HepG2 (cell line): ENCODE measurements around the gene RPL37. TPM values are rescaled to one million over a fixed set of nuclear protein-coding genes. Genes with fewer than 3 reads are reported as not detected.
"Not testable (repeated sequence)": the region's sequence is repeated elsewhere in the genome, so short reads cannot be mapped to it uniquely, and the experiment has no call there.

Experiments
- ATAC-seq: fragments of 200-7000 bp; cut with Tn5 transposase; 3 replicates; pipeline ENCODE4 v1.9.1; 2020; ENCODE audit warnings: mild to moderate bottlenecking, moderate library complexity
- BruUV-seq: library from RNA; stranded (reverse); fragments of 400-500 nt; replicated peaks from 2 replicates; lab custom pipeline; 2021; lab: Mats Ljungman, UMichigan
- CTCF ChIA-PET: fragments of 300-600 bp; formaldehyde crosslinking; extraction: SDS; loops from one replicate; lab custom pipeline; 2021; ENCODE audit warnings: low total read pairs, inconsistent platforms, low intra/inter-chr PET ratio; lab: Yijun Ruan, JAX
- POLR2A ChIA-PET: fragments of 350-600 bp; sonication (Branson Sonifier 250); formaldehyde crosslinking; loops from one replicate; lab custom pipeline; 2020; ENCODE audit warnings: antibody characterized with exemption, inconsistent platforms; lab: Yijun Ruan, JAX
- DNase-seq: peaks from one replicate; pipeline ENCODE4 v3.0.0-alpha.2; 2015; ENCODE audit warnings: low spot score
- FAIRE-seq: peaks from 3 replicates; lab custom pipeline; 2011; peaks lifted over from hg19 to GRCh38; lab: Jason Lieb, UNC
- H2AFZ ChIP-seq: one replicate; pipeline ENCODE4 v1.6.1; 2011; ENCODE audit warnings: low read length, inconsistent platforms
- H3K27ac ChIP-seq: fragments of 300-600 bp; 3 replicates; pipeline ENCODE4 v1.8.0; 2011; ENCODE audit warnings: mixed run types, mild to moderate bottlenecking, mixed read lengths, low read length, inconsistent platforms; ENCODE audit not compliant: insufficient read depth; ENCODE audit errors: extremely low read length
- H3K27me3 ChIP-seq, 2 experiments: fragments of 200-600 bp in 1 of 2; 2 replicates in 1 of 2; 3 replicates in 1 of 2; pipeline versions ENCODE4 v1.6.0 to v1.8.0; 2011; ENCODE audit warnings: low read length in 2 of 2, mild to moderate bottlenecking in 2 of 2, moderate library complexity in 2 of 2, inconsistent platforms in 1 of 2; ENCODE audit not compliant: insufficient read depth in 2 of 2, control insufficient read depth in 1 of 2
- H3K36me3 ChIP-seq, 2 experiments: fragments of 200-600 bp in 1 of 2; replicated peaks in 1 of 2; 2 replicates in 1 of 2; 3 replicates in 1 of 2; pipeline versions ENCODE4 v1.5.1 to v1.8.0; 2011; ENCODE audit warnings: low read length in 2 of 2, inconsistent platforms in 1 of 2; ENCODE audit not compliant: insufficient read depth in 2 of 2, control insufficient read depth in 1 of 2
- H3K4me1 ChIP-seq: 2 replicates; pipeline ENCODE4 v1.5.1; 2012; ENCODE audit warnings: low read length, inconsistent platforms; ENCODE audit not compliant: insufficient read depth
- H3K4me2 ChIP-seq: 2 replicates; pipeline ENCODE4 v1.6.0; 2011; ENCODE audit warnings: low read depth, low read length, inconsistent platforms
- H3K4me3 ChIP-seq, 3 experiments: fragments of 200-600 bp in 1 of 3; sonication (generic), shearing (Covaris generic) in 1 of 3; replicated peaks in 1 of 3; 2 replicates each; pipeline ENCODE4 v1.5.1; 2011 to 2016; ENCODE audit warnings: low read length in 3 of 3, inconsistent platforms in 2 of 3, low read depth in 2 of 3, mild to moderate bottlenecking in 2 of 3, control low read depth in 1 of 3, mixed read lengths in 1 of 3; ENCODE audit not compliant: insufficient read depth in 1 of 3
- H3K79me2 ChIP-seq: one replicate; pipeline ENCODE4 v1.6.1; 2011; ENCODE audit warnings: low read length, inconsistent platforms; ENCODE audit not compliant: insufficient read depth
- H3K9ac ChIP-seq: 2 replicates; pipeline ENCODE4 v1.6.0; 2011; ENCODE audit warnings: mild to moderate bottlenecking, low read depth, low read length, inconsistent platforms; ENCODE audit not compliant: insufficient read depth
- H3K9me3 ChIP-seq: 2 replicates; pipeline ENCODE4 v1.5.1; 2012; ENCODE audit warnings: mild to moderate bottlenecking, low read length
- H4K20me1 ChIP-seq: 2 replicates; pipeline ENCODE4 v1.6.0; 2011; ENCODE audit warnings: inconsistent platforms, mild to moderate bottlenecking, low read length, moderate library complexity; ENCODE audit not compliant: insufficient read depth
- CBX2 ChIP-seq, 2 experiments: fragments of 200-600 bp in 1 of 2; sonication (generic); formaldehyde crosslinking in 1 of 2; IDR thresholded peaks; 2 replicates each; pipeline versions ENCODE4 v1.7.0 to v1.8.1; 2018 to 2022; ENCODE audit warnings: low read depth in 2 of 2, low read length in 1 of 2, mild to moderate bottlenecking in 1 of 2, missing genetic modification reagents in 1 of 2
- CEBPB ChIP-seq: IDR thresholded peaks from 2 replicates; pipeline ENCODE4 v1.6.1; 2011; ENCODE audit warnings: low read depth, low read length, improper control_type of control experiment, borderline replicate concordance
- CTCF ChIP-seq: sonication (generic); formaldehyde crosslinking; IDR thresholded peaks from 2 replicates; pipeline ENCODE4 v1.5.0; 2020; ENCODE audit warnings: mild to moderate bottlenecking, missing genetic modification reagents, moderate library complexity
- FOSL2 ChIP-seq: sonication (generic); formaldehyde crosslinking; IDR thresholded peaks from 2 replicates; pipeline ENCODE4 v1.4.0; 2020; ENCODE audit warnings: missing genetic modification reagents
- GATAD2A ChIP-seq: IDR thresholded peaks from 2 replicates; pipeline ENCODE4 v1.6.1; 2016
- MLX ChIP-seq: IDR thresholded peaks from 2 replicates; pipeline ENCODE4 v1.6.1; 2016
- MYC ChIP-seq: sonication (generic); formaldehyde crosslinking; IDR thresholded peaks from 2 replicates; pipeline ENCODE4 v1.9.0; 2021; ENCODE audit warnings: missing genetic modification reagents, borderline replicate concordance
- RARA ChIP-seq: IDR thresholded peaks from 2 replicates; pipeline ENCODE4 v1.6.1; 2016; ENCODE audit warnings: missing genetic modification reagents, missing compliant biosample characterization
- SIN3B ChIP-seq: fragments of 150-350 bp; IDR thresholded peaks from 2 replicates; pipeline ENCODE4 v1.6.1; 2014; ENCODE audit warnings: low read length
- TEAD3 ChIP-seq: optimal IDR thresholded peaks from 2 replicates; pipeline ENCODE3; 2016; ENCODE audit warnings: borderline replicate concordance
- THAP11 ChIP-seq: IDR thresholded peaks from 2 replicates; pipeline ENCODE4 v1.6.1; 2016; ENCODE audit warnings: missing biosample characterization, missing genetic modification reagents
- ZMAT3 ChIP-seq: sonication (generic); formaldehyde crosslinking; conservative IDR thresholded peaks from 2 replicates; pipeline ENCODE4 v1.7.0; 2021; ENCODE audit warnings: missing genetic modification reagents
- ZNF782 ChIP-seq: sonication (generic); formaldehyde crosslinking; IDR thresholded peaks from 2 replicates; pipeline ENCODE4 v1.4.0; 2020; ENCODE audit warnings: missing genetic modification reagents, mild to moderate bottlenecking, borderline replicate concordance
- WGBS: methylation state at CpG from one replicate; pipeline ENCODE4 v1.1.6; 2017; ENCODE audit warnings: low lambda C conversion rate; 5-methylcytosine and 5-hydroxymethylcytosine counted together
- in situ Hi-C: cut with HindIII; loops from 2 replicates; pipeline ENCODE4 v1.10.0; 2017; ENCODE audit warnings: low pct_unique_long_range_greater_than_20kb; ENCODE audit not compliant: extremely low pct_ligation_motif_present
- intact Hi-C: fragments of 100-400 bp; cut with micrococcal nuclease; formaldehyde crosslinking; loops from one replicate; pipeline ENCODE4 v1.10.0; 2022; ENCODE audit not compliant: unreplicated experiment
- polyA plus RNA-seq, 8 experiments: library from polyadenylated mRNA; depleted of rRNA in 3 of 8; stranded (reverse) in 7 of 8; unstranded in 1 of 8; fragments of >200 nt; fragmentation: Illumina TruSeq in 4 of 8; extraction: Trizol in 4 of 8; gene quantifications; 2 replicates each; pipeline versions ENCODE4 v1.2.1 to v1.2.3, GENCODE V29; 2011 to 2016; ENCODE audit warnings: low read depth in 4 of 8, missing spikeins in 1 of 8, mixed read lengths in 1 of 8; ENCODE audit not compliant: insufficient read depth in 1 of 8
- total RNA-seq, 5 experiments: library from RNA; depleted of rRNA; stranded (reverse); fragments of >200 nt; fragmentation: Illumina TruSeq; extraction: Trizol; gene quantifications; 2 replicates each; pipeline ENCODE4 v1.2.3, GENCODE V29; 2016; ENCODE audit warnings: low read depth in 1 of 5

Gene RPL37
- total and polyA plus RNA-seq, 2 of the 13 experiments (the other 11 are each of a cell fraction or from before 2014, with no cell fraction given): 1,981 to 3,367 TPM

- TF ChIP-seq THAP11 (CRISPR knock-in tag): no peak
- TF ChIP-seq GATAD2A: 0 out of 2 replicates have a peak, but pooled peaks have one; percentile 18
- TF ChIP-seq MLX: no peak
- no peak for TF ChIP-seq CEBPB
- 0 out of 2 replicates have a peak, but pooled peaks have one; percentile 7 for TF ChIP-seq RARA
- TF ChIP-seq CBX2 (IDR thresholded peaks at IDR 0.05; ENCODE audit: low read depth, low read length): no peak
- no peak for TF ChIP-seq CBX2 (CRISPR knock-in tag; IDR thresholded peaks at IDR 0.05; ENCODE audit: low read depth)
- 0 out of 2 replicates have a peak, but pooled peaks have one; percentile 19 for TF ChIP-seq FOSL2 (CRISPR knock-in tag)
- peak; percentile 64 for TF ChIP-seq TEAD3
- TF ChIP-seq MYC (CRISPR knock-in tag): no peak
- TF ChIP-seq SIN3B: no peak
- TF ChIP-seq, all 625 proteins: peak for 6
These were observed 40.9 kb upstream of the RPL37 start (continued) for GRCh38 chr5:40875958-40876357.

- Histone ChIP-seq H3K9ac (no peak overlapping the region), H3K4me1 (0 out of 2 replicates have a peak, but pooled peaks cover 4% of the 10 kb centered on the region), H3K79me2 (no peaks in the 10 kb centered on the region), H4K20me1 (no peaks in the 10 kb centered on the region), H3K27ac (no peak overlapping the region), H2AFZ (no peak overlapping the region), H3K4me2 (no peak overlapping the region), H3K27me3 (no peaks in the 10 kb centered on the region), H3K4me3 (no peak overlapping the region), H3K9me3 (no peaks in the 10 kb centered on the region), H3K36me3 (no peaks in the 10 kb centered on the region)
- intact Hi-C loops: no loop called here
- in situ Hi-C loops: no loop called here
- 22% methylated on average over 3 of the region's 3 CpGs for WGBS
- CTCF ChIA-PET: no interaction called here
- POLR2A ChIA-PET: no interaction called here
- ATAC-seq: no peak
- no TSS peak for BruUV-seq
- no peak for FAIRE-seq
- no peak for TF ChIP-seq CTCF (CRISPR knock-in tag)
- TF ChIP-seq ZNF782 (CRISPR knock-in tag): no peak
- no peak for TF ChIP-seq ZMAT3
- no peak for DNase-seq
These were observed 38.4 kb upstream of the RPL37 start for GRCh38 chr5:40873286-40873880.

DNA sequence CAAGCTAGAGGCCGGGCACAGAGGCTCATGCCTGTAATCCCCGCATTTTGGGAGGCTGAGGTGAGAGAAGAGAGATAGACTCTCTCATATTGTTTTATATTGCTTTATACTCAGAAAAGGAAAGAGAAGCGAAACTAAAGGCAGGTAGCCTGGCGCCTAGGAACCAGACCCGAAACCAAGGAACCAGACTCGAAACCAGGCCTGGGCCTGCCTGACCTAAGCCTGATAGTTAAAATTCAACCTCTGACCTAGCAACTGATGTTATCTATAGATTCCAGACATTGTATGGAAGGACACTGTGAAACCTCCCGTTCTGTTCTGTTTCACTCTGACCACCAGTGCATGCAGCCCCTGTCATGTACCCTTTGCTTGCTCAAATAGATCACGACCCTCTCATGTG, 37.2 kb upstream of the RPL37 start:
- in situ Hi-C loops, H4K20me1 ChIP-seq, H3K4me1 ChIP-seq, BruUV-seq, H2AFZ ChIP-seq, H3K27me3 ChIP-seq, FAIRE-seq, H3K79me2 ChIP-seq, H3K27ac ChIP-seq, H3K4me3 ChIP-seq, DNase-seq, H3K9me3 ChIP-seq, H3K9ac ChIP-seq, ATAC-seq, CTCF ChIA-PET, H3K4me2 ChIP-seq, POLR2A ChIA-PET, H3K36me3 ChIP-seq, intact Hi-C loops: not testable (repeated sequence)
- 51% methylated on average over 8 of the region's 8 CpGs for WGBS
